Putamen (tissue), 1 donor: ENCODE measurements around the gene VWA3B.
"Not testable (repeated sequence)": the region's sequence is repeated elsewhere in the genome, so short reads cannot be mapped to it uniquely, and the experiment has no call there.

Experiments used
- DNase-seq: peaks from one replicate; pipeline ENCODE4 v3.0.0-alpha.2; 2016; ENCODE audit warnings: low spot score

Gene VWA3B

DNA sequence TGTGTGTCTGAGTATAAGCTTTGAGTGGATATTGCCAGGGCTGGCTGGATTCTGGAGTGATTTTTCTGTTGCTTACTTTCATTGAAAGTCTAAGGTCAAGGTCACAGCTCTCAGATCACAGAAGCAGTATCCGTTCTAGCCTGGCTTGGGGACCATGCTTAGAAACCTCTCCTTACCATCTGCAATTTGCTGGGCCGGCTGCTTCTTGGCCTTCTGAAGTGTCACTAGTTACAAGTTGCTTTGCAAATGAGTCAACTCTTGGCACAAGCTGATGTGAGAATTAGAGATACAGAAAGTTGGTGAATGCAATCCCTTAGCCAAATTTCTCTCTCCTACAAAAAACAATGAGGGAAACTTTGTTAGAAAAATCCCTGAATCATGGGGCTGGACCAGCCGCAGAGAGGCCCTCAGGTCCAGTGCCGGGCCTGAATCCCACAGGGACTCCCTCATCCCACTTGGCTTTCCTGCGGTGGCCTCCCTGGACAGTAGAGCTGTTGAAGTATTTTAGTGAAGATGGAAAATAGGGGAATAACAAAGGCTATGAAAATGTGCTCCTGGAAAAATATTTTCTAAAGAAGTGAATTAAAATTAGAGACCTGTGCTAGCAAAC is 166.6 kb downstream of the VWA3B start:
- no peak for DNase-seq

- DNase-seq: no peak
Measured at GRCh38 chr2:98254504-98255059, 167.6 kb downstream of the VWA3B start.

DNA sequence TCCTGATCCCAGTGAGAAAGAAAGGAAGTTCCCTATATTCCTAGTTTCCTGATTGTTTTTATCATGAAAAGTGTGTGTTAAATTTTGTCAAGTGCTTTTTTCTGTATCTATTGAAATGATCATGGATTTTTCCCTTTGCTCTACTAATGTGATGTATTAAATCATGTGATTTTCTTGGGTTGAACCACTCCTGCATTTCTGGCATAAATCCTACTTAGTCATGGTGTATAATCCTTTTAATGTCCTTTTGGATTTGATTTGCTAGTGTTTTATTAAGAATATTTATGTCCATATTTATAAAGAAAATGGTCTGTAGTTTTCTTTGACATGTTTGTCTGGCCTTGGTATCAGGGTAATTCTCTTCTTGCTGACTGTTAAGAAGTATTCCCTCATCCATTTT is 171.9 kb downstream of the VWA3B start:
- no peak for DNase-seq

GRCh38 chr2:98263362-98263761 is 176.4 kb downstream of the VWA3B start:
- DNase-seq: no peak

DNA sequence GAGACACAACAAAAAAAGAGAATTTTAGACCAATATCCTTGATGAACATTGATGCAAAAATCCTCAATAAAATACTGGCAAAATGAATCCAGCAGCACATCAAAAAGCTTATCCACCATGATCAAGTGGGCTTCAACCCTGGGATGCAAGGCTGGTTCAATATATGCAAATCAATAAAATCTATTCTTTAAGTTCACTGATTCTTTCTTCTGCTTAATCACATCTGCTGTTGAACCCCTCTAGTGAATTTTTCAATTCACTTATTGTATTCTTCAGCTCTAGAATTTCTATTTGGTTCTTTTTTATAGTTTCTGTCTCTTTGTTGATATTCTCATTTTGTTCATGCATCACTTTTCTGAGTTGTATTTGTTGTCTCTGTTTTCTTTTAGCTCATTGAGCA is 181.3 kb downstream of the VWA3B start:
- DNase-seq: not testable (repeated sequence)

- DNase-seq: no peak
Measured at GRCh38 chr2:98269274-98269673, 182.3 kb downstream of the VWA3B start.

DNA sequence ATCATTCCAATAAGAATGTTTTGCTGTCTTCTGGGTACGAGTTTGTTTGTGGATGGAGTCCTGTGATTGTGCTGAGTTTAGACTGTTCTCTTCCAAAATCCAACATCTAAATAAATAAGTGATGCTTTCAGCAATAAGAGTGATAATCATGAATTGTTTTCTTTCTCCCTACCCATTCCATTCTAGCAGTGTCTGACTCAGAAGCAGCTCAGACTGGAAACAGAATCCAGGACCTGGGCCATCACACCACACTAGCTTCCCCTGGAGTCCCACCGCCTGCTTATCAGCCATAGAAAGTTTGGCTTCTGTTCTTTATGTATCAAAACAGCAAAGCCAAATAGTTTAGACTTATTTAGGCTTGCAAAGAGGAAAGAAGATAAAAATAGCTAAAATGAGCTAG is 182.9 kb downstream of the VWA3B start:
- no peak for DNase-seq

- DNase-seq: no peak
Measured at GRCh38 chr2:98277162-98277859, 190.3 kb downstream of the VWA3B start.

DNA sequence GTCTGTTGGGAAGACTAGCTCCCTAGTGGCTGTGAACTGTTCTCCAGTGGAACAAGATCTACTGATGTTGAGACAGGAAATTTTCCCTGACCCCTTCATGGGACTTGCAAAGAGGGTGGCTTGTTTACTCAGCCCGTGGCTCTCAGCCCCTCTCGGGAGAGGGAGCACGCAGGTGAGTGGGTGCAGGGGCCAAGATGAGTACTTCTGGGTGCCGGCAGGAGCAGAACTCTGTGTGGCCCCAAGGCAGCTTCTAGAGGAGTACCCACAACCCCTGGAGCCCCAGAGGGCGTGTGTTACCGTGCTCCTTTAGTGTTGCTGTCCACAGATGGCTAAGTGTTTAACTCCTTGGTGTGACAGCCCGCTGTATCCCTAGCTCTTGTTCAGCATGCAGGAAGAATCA is 191.1 kb downstream of the VWA3B start:
- no peak for DNase-seq

- no peak for DNase-seq
Measured at GRCh38 chr2:98280376-98281102, 193.6 kb downstream of the VWA3B start.

DNA sequence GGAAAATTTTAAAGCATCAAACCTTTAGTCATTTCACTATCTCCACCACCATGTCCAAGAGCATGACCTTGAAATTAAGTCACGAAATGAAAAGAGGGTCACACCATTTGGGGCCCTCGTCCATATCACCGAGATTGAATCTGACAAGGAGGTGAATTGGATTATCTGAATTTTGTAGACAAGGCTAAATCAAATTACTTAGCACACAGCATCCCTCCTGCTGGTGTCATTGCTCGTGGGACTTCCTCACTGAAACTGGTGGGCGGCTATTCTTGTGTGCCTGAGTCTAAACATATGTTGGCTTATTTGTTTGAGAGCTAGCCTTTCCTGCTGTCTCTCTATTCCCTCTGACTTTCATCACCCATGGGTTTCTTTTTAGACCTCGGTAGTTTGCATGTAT is 194.6 kb downstream of the VWA3B start:
- DNase-seq: no peak

DNA sequence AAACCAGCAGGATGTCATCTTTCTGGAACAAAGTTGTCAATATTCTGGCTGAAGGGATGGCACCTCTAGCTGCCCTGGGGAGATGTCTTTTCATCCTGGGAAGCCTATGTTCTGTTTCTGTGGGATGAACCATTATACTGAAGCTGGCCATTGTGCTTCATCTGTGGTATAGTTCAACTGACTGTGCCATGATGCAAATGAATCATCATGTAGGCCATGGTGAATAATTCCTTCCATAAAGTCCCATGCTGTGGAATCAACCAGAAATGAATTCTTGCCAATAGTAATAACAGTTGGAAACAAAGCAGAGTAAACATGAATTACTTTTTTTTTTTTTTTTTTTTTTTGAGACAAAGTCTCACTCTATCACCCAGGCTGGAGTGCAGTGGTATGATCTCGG is 195.1 kb downstream of the VWA3B start:
- no peak for DNase-seq

DNA sequence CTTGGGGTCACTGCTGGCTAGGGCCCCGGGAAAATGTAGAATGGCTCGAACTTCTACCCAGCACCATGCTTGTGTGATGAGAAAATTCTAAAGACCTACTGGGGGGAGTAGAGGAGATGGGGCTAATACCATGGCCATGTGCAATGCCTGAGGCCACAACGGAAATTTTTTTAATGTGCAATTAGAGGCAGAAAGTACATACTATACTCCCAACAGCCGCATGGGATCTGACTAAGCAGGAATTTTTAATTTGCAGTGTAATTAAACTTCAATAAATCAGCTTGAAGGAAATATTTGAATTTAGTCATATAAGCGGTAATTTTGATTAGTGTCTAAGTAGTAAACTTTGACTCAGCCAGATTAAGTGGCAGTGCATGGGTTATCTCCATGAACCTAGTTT is 206.1 kb downstream of the VWA3B start:
- no peak for DNase-seq

- no peak for DNase-seq
Measured at GRCh38 chr2:98293931-98294687, 207.1 kb downstream of the VWA3B start.

DNA sequence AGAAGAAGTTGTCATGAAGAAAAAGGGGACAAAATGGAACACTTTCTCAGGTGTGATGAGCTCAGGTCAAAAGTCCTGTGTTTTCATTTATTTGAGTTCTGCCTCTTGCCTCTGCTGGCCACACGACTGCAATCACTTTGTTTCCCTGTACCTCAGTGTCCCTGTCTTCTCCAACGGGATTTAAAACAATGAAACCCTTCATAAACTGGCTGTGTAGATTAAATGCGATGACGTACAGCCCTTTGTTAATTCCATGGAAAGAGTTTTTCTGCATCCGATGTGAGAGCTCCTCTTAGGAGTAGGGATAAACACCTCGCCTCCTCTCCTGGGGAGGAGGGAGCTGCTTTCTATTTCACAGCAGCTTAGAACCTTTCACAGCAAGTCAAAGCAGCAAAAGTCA is 207.7 kb downstream of the VWA3B start:
- no peak for DNase-seq

GRCh38 chr2:98295275-98295674 is 208.3 kb downstream of the VWA3B start:
- DNase-seq: no peak

- no peak for DNase-seq
Measured at GRCh38 chr2:98295721-98296414, 208.9 kb downstream of the VWA3B start.

DNA sequence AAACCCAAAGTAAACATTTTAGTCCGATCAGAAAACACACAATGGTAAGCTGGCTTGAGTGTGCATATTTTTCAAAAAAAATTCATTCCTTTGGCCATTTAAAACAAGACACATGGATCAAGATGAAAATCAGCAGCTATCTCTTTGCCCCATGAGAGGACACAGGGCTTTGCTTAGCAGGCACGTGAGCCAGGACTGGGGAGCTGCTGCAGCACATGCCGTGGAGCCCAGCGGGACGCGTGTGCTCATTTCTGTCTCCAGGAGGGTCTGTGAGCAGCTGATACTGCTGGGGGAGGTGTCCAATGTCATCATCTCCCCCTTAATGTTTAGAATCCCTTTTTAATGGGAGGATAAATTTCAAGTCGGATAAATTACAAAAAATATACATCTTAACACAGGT is 209.5 kb downstream of the VWA3B start:
- no peak for DNase-seq

DNA sequence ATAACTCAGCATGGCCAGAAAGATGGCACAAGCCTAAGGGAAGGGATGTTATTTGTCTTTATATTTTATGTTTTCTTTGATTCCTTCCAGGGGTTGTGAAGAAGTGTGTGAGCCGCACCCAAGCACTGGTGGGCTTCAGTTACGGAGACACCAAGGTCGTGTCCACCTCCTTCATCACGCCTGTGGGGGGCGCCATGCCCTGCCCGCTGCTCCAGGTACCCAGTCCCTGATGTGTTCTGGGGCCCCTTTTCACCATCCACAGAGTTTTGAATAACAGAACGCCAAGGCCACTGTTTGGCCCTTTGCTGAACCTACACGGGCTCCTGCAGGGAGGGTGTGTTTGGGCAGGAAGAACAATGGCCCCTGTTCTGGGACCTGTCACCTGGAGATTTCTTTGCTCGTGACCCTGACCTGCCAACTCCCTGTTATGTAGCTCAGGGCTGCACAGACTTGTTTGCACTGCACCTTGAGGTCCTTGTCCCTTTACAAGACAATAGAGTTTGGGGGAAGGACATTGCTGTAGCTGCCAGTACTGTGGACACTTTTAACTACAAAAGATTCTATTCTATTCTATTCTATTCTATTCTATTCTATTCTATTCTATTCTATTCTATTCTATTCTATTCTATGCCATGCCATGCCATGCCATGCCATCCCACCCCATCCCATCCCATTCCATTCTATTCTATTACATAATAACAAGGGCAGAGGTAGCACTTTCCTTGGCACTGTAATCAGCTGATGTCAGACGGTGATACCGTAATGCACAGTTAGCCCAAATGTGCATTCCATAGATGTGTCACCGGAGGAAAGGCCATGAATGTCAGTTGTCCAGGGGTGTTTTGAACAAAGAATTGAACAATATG is 211.1 kb downstream of the VWA3B start:
- DNase-seq: no peak

- DNase-seq: no peak
Measured at GRCh38 chr2:98298683-98299164, 211.8 kb downstream of the VWA3B start.
